Keratinocyte (primary cell): ENCODE data around the gene SIVA1. TPM values are rescaled to one million over a fixed set of nuclear protein-coding genes. Genes with fewer than 3 reads are reported as not detected.

ENCODE experiments used
- DNase-seq: peaks from one replicate; pipeline ENCODE4 v3.0.0-alpha.2; 2011; ENCODE audit warnings: low read depth, missing footprints, low spot score
- FAIRE-seq: peaks from 2 replicates; lab custom pipeline; 2011; peaks lifted over from hg19 to GRCh38; lab: Jason Lieb, UNC
- H2AFZ ChIP-seq: 2 replicates; pipeline ENCODE4 v1.6.0; 2012; ENCODE audit warnings: low read length, control low read depth, inconsistent platforms; ENCODE audit not compliant: control insufficient read depth
- H3K27ac ChIP-seq: 2 replicates; pipeline ENCODE4 v1.5.1; 2011; ENCODE audit warnings: low read length; ENCODE audit not compliant: control insufficient read depth, insufficient read depth
- H3K27me3 ChIP-seq: 3 replicates; pipeline ENCODE4 v1.6.0; 2011; ENCODE audit warnings: low read length; ENCODE audit not compliant: control insufficient read depth, insufficient read depth; ENCODE audit errors: extremely low read depth
- H3K36me3 ChIP-seq, 2 experiments: 2 replicates in 1 of 2; 3 replicates in 1 of 2; pipeline ENCODE4 v1.5.1; 2011; ENCODE audit warnings: low read length in 2 of 2, mild to moderate bottlenecking in 1 of 2; ENCODE audit not compliant: control insufficient read depth in 2 of 2, insufficient read depth in 2 of 2; ENCODE audit errors: extremely low read depth in 1 of 2
- H3K4me1 ChIP-seq: 3 replicates; pipeline ENCODE4 v1.5.1; 2011; ENCODE audit warnings: low read length; ENCODE audit not compliant: control insufficient read depth, insufficient read depth; ENCODE audit errors: extremely low read depth
- H3K4me2 ChIP-seq: 3 replicates; pipeline ENCODE4 v1.6.0; 2011; ENCODE audit warnings: low read depth, low read length; ENCODE audit not compliant: control insufficient read depth, insufficient read depth; ENCODE audit errors: extremely low read depth
- H3K4me3 ChIP-seq, 3 experiments: fragments of 200-600 bp in 1 of 3; sonication (generic) in 1 of 3; 2 replicates in 2 of 3; 3 replicates in 1 of 3; pipeline ENCODE4 v1.5.1; 2011 to 2016; ENCODE audit warnings: low read length in 3 of 3, mild to moderate bottlenecking in 3 of 3, control low read depth in 2 of 3, inconsistent platforms in 1 of 3, low read depth in 1 of 3, mixed read lengths in 1 of 3, mixed run types in 1 of 3, moderate library complexity in 1 of 3; ENCODE audit not compliant: control insufficient read depth in 2 of 3, insufficient read depth in 2 of 3; ENCODE audit errors: extremely low read depth in 1 of 3
- H3K79me2 ChIP-seq: 2 replicates; pipeline ENCODE4 v1.6.0; 2012; ENCODE audit warnings: low read length; ENCODE audit not compliant: control insufficient read depth, insufficient read depth
- H3K9ac ChIP-seq: 3 replicates; pipeline ENCODE4 v1.6.0; 2011; ENCODE audit warnings: low read length; ENCODE audit not compliant: control insufficient read depth, insufficient read depth; ENCODE audit errors: extremely low read depth
- H3K9me1 ChIP-seq: 3 replicates; pipeline ENCODE4 v1.6.0; 2011; ENCODE audit warnings: low read length; ENCODE audit not compliant: control insufficient read depth, insufficient read depth; ENCODE audit errors: extremely low read depth
- H3K9me3 ChIP-seq: 2 replicates; pipeline ENCODE4 v1.5.1; 2012; ENCODE audit warnings: low read depth, low read length; ENCODE audit not compliant: control insufficient read depth
- H4K20me1 ChIP-seq: 3 replicates; pipeline ENCODE4 v1.6.0; 2011; ENCODE audit warnings: low read length; ENCODE audit not compliant: control insufficient read depth, insufficient read depth; ENCODE audit errors: extremely low read depth
- EZH2 ChIP-seq: IDR thresholded peaks from one replicate; pipeline ENCODE4 v1.6.1; 2012; ENCODE audit warnings: inconsistent platforms, mild to moderate bottlenecking, low read length, moderate library complexity
- dilution Hi-C: fragments of 300-500 bp; cut with MboI; formaldehyde crosslinking; loops from one replicate; pipeline ENCODE4 v1.7.0; 2020; ENCODE audit warnings: low sequenced_read_pairs; ENCODE audit not compliant: extremely low pct_ligation_motif_present
- polyA plus RNA-seq, 5 experiments: library from polyadenylated mRNA; depleted of rRNA in 3 of 5; stranded (reverse) in 3 of 5; stranded (forward) in 1 of 5; unstranded in 1 of 5; fragments of >200 nt; gene quantifications; 1 replicate in 1 of 5; 2 replicates in 3 of 5; 3 replicates in 1 of 5; pipeline versions ENCODE4 v1.2.1 to v1.2.3, GENCODE V29; 2011 to 2012; ENCODE audit warnings: missing spikeins in 2 of 5, low read depth in 1 of 5, low replicate concordance in 1 of 5
- TF ChIP-seq, protein P1 (sequence below), 3 experiments: IDR thresholded peaks in 1 of 3; conservative IDR thresholded peaks in 1 of 3; optimal IDR thresholded peaks in 1 of 3; 2 replicates in 2 of 3; 3 replicates in 1 of 3; pipeline versions ENCODE3 to v1.5.1; 2011; ENCODE audit warnings: low read length in 3 of 3, mild to moderate bottlenecking in 3 of 3, moderate library complexity in 2 of 3, control low read depth in 1 of 3, inconsistent platforms in 1 of 3; ENCODE audit not compliant: insufficient read depth in 2 of 3; ENCODE audit errors: extremely low read depth in 1 of 3

Gene SIVA1
- polyA plus RNA-seq, 1 donor (not counting 4 experiments of a cell fraction or from before 2014, with no cell fraction given): 35.3 TPM

DNA sequence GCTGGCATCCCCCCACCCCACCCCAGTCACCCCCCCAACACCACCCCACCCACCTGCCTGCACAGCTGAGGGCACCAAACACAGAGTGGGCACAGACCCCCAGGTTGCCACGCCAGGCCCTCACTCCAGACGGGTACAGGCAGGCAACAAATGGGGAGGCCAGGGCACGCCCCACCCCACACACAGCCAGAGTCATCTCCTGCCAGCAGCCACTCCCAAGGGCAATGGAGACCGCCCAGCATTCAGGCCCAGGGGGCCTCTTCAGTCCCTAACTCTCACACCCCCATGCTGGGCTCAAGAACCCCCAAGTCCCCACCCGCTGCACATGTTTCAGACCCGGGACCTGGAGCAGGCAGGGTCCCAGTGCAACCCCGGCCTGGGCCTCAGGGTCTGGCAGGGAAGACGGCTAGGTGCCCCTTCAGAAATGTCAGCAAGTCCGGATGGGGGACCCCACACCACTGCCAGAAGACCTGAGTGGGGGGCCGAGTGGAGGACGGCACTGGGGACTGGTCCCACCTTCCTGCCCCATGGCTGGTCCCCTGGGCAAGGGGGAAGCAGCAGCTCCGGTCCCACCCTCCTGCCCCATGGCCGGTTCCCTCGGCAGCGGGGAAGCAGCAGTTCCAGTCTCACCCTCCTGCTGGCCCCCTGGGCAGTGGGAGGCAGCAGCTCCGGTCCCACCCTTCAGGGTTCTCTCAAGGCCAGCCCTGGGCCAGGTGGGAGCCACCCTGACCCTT lies 30.7 kb downstream of the SIVA1 start:
- H3K4me1 ChIP-seq: no peaks in the 10 kb centered on the region
- H3K27me3 ChIP-seq: no peaks in the 10 kb centered on the region
- H3K9me1 ChIP-seq: no peaks in the 10 kb centered on the region
- no peak overlapping the region for H3K4me2 ChIP-seq
- no peaks in the 10 kb centered on the region for H3K9me3 ChIP-seq
- peaks cover 7% of the 10 kb centered on the region for H4K20me1 ChIP-seq
- no peak overlapping the region for H3K4me3 ChIP-seq
- no peak overlapping the region for H3K27ac ChIP-seq
- no peak overlapping the region for H2AFZ ChIP-seq
- no peak for FAIRE-seq
- TF ChIP-seq, protein P1, sequence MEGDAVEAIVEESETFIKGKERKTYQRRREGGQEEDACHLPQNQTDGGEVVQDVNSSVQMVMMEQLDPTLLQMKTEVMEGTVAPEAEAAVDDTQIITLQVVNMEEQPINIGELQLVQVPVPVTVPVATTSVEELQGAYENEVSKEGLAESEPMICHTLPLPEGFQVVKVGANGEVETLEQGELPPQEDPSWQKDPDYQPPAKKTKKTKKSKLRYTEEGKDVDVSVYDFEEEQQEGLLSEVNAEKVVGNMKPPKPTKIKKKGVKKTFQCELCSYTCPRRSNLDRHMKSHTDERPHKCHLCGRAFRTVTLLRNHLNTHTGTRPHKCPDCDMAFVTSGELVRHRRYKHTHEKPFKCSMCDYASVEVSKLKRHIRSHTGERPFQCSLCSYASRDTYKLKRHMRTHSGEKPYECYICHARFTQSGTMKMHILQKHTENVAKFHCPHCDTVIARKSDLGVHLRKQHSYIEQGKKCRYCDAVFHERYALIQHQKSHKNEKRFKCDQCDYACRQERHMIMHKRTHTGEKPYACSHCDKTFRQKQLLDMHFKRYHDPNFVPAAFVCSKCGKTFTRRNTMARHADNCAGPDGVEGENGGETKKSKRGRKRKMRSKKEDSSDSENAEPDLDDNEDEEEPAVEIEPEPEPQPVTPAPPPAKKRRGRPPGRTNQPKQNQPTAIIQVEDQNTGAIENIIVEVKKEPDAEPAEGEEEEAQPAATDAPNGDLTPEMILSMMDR (optimal IDR thresholded peaks at IDR 0.05 in 1 of 3, IDR thresholded peaks at IDR 0.05 in 1 of 3, conservative IDR thresholded peaks at IDR 0.05 in 1 of 3; ENCODE audit: extremely low read depth in 1 of 3, insufficient read depth in 2 of 3, low read length in 3 of 3): no peak
- TF ChIP-seq EZH2: no peak
- DNase-seq: no peak
- dilution Hi-C loops: no loop called here
- H3K9ac ChIP-seq: no peak overlapping the region
- peaks cover 37% of the 10 kb centered on the region for H3K79me2 ChIP-seq
- H3K36me3 ChIP-seq: peaks cover 8 to 11% of the 10 kb centered on the region in 2 experiments

DNA sequence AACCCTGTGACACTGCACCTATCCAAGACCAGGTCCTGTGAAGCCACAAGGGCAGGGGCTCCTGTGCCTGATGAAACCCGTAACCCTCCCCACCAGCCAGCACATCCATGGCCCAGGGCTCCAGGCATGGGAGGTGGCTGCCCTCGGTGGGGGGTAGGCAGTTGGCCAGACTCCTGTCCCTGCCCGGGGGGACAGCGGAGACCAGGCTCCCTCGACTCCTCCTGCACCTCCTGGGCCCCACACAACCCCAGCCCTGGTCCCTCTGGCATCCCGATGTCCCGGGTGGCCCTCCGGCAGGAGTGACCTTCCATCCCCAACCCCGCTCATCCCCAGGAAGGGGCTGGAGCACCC lies 31.2 kb downstream of the SIVA1 start:
- Histone ChIP-seq H3K9ac (no peak overlapping the region), H3K9me1 (no peaks in the 10 kb centered on the region), H3K4me2 (no peak overlapping the region), H4K20me1 (peaks cover 9% of the 10 kb centered on the region), H3K4me1 (no peaks in the 10 kb centered on the region), H3K27ac (no peak overlapping the region), H3K36me3 (peaks cover 9 to 11% of the 10 kb centered on the region in 2 experiments), H2AFZ (no peak overlapping the region), H3K4me3 (no peak overlapping the region), H3K79me2 (peaks cover 42% of the 10 kb centered on the region), H3K27me3 (no peaks in the 10 kb centered on the region), H3K9me3 (no peaks in the 10 kb centered on the region)
- DNase-seq (no peak), FAIRE-seq (no peak)
- TF ChIP-seq, protein P1 (optimal IDR thresholded peaks at IDR 0.05 in 1 of 3, IDR thresholded peaks at IDR 0.05 in 1 of 3, conservative IDR thresholded peaks at IDR 0.05 in 1 of 3; ENCODE audit: extremely low read depth in 1 of 3, insufficient read depth in 2 of 3, low read length in 3 of 3): no peak
- no peak for TF ChIP-seq EZH2
- dilution Hi-C loops: no loop called here
